SU-DHL-6 (cell line): ENCODE results near the gene GCFC2.

Source experiments
- EZH2phosphoT487 ChIP-seq: fragments of 200-600 bp; sonication (generic), shearing (Covaris generic); conservative IDR thresholded peaks from 2 replicates; pipeline ENCODE4 v1.6.1; 2018; ENCODE audit warnings: mild to moderate bottlenecking, antibody characterized with exemption, low read length, moderate library complexity, mixed read lengths
- TF ChIP-seq, protein P1 (sequence below): fragments of 200-600 bp; sonication (generic); IDR thresholded peaks from one replicate; pipeline ENCODE4 v1.5.1; 2017; ENCODE audit warnings: antibody characterized with exemption, mild to moderate bottlenecking, low read length, moderate library complexity; ENCODE audit not compliant: insufficient read depth, poor library complexity, severe bottlenecking

DNA sequence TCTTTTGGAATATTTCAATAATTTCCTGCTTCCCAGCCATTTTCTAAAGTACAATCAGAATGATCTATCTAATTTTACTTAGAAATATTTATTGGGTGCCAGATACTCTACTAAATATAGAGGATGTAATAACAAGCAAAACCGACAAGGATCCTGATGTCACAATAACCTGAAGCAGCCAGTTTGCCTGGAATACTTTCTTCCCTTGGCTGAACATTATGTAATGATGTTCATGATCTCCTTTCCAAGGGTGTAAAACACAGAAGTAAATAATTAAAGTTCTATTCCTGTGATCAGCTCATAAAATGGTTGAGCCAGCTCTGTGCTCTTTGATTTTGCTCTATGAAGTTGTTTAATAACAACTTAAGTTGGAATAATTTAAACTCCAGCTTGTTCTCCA, 66.7 kb downstream of the GCFC2 start:
- TF ChIP-seq, protein P1, sequence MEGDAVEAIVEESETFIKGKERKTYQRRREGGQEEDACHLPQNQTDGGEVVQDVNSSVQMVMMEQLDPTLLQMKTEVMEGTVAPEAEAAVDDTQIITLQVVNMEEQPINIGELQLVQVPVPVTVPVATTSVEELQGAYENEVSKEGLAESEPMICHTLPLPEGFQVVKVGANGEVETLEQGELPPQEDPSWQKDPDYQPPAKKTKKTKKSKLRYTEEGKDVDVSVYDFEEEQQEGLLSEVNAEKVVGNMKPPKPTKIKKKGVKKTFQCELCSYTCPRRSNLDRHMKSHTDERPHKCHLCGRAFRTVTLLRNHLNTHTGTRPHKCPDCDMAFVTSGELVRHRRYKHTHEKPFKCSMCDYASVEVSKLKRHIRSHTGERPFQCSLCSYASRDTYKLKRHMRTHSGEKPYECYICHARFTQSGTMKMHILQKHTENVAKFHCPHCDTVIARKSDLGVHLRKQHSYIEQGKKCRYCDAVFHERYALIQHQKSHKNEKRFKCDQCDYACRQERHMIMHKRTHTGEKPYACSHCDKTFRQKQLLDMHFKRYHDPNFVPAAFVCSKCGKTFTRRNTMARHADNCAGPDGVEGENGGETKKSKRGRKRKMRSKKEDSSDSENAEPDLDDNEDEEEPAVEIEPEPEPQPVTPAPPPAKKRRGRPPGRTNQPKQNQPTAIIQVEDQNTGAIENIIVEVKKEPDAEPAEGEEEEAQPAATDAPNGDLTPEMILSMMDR: no peak
- no peak for TF ChIP-seq EZH2phosphoT487
